Kidney (tissue), 14 donors: ENCODE measurements around the gene RELL1. TPM values are rescaled to one million over a fixed set of nuclear protein-coding genes. Genes with fewer than 3 reads are reported as not detected.

Experiments
- DNase-seq, 5 donors: peaks; one replicate each; pipeline ENCODE4 v3.0.0-alpha.2; 2013 to 2020
- FAIRE-seq: peaks from 2 replicates; lab custom pipeline; 2012; peaks lifted over from hg19 to GRCh38; lab: Jason Lieb, UNC
- H3K27ac ChIP-seq, 2 donors: one replicate each; pipeline ENCODE4 v1.7.0; 2013; ENCODE audit warnings: low read depth in 2 of 2, low read length in 2 of 2, inconsistent platforms in 1 of 2
- H3K27me3 ChIP-seq: one replicate; pipeline ENCODE4 v1.7.1; 2013; ENCODE audit warnings: low read length, inconsistent platforms; ENCODE audit not compliant: control insufficient read depth, insufficient read depth
- H3K36me3 ChIP-seq, 3 donors: one replicate each; pipeline versions ENCODE4 v1.7.0 to v1.7.1; 2013; ENCODE audit warnings: low read length in 3 of 3, control low read depth in 1 of 3, inconsistent platforms in 1 of 3; ENCODE audit not compliant: insufficient read depth in 3 of 3, control insufficient read depth in 2 of 3
- H3K4me1 ChIP-seq, 3 donors: one replicate each; pipeline versions ENCODE4 v1.7.0 to v1.7.1; 2013; ENCODE audit warnings: low read length in 3 of 3, inconsistent platforms in 1 of 3, low read depth in 1 of 3; ENCODE audit not compliant: control insufficient read depth in 2 of 3, insufficient read depth in 2 of 3
- H3K4me3 ChIP-seq, 3 donors: one replicate each; pipeline versions ENCODE4 v1.7.0 to v1.8.1; 2013; ENCODE audit warnings: low read length in 3 of 3, control low read depth in 1 of 3, inconsistent platforms in 1 of 3
- H3K9ac ChIP-seq, 3 donors: one replicate each; pipeline versions ENCODE4 v1.7.0 to v1.7.1; 2013; ENCODE audit warnings: low read length in 3 of 3, control low read depth in 1 of 3, inconsistent platforms in 1 of 3
- H3K9me3 ChIP-seq, 3 donors: one replicate each; pipeline versions ENCODE4 v1.7.0 to v1.7.1; 2013; ENCODE audit warnings: low read length in 3 of 3, control low read depth in 1 of 3, inconsistent platforms in 1 of 3; ENCODE audit not compliant: control insufficient read depth in 2 of 3, insufficient read depth in 1 of 3
- intact Hi-C: fragments of 100-400 bp; cut with DNase I; formaldehyde crosslinking; loops from one replicate; pipeline ENCODE4 v1.11.1; 2022
- polyA plus RNA-seq: library from polyadenylated mRNA; stranded (reverse); fragments of 350-450 nt; fragmentation: Illumina TruSeq; extraction: RNeasy Lipid Tissue Mini Kit (QIAGEN cat#74804); gene quantifications from one replicate; pipeline ENCODE4 v1.2.3, GENCODE V29; 2014; ENCODE audit warnings: low read depth, low replicate concordance; ENCODE audit not compliant: insufficient read depth
- total RNA-seq: library from RNA; stranded (reverse); fragmentation: NEBNext Ultra II Directional; extraction: Animal tissue kit (Norgen Biotek cat#: 25700); gene quantifications from one replicate; pipeline ENCODE4 v1.2.1, GENCODE V29; 2021
- TF ChIP-seq, protein P1 (sequence below): IDR thresholded peaks from 3 replicates; pipeline ENCODE4 v1.5.1; 2012; ENCODE audit warnings: mild to moderate bottlenecking, moderate library complexity, borderline replicate concordance; ENCODE audit not compliant: insufficient read depth; ENCODE audit errors: extremely low read depth
- donor health status: control.
- donor health status: control.
- donor health status: control.
- donor health status: control.
- donor health status: control.
- donor health status: DM: yes; HTN: yes; CAD: no.
- donor health status: Normal renal cell carcinoma (clear cell type).

The RELL1 gene
- total and polyA plus RNA-seq, 2 donors from 2014 or later, result 1.4 to 38.4 TPM

GRCh38 chr4:37644962-37645361 is 41.2 kb downstream of the RELL1 start:
- Histone ChIP-seq H3K36me3 (no peaks in the 10 kb centered on the region), H3K9ac (no peak overlapping the region), H3K27me3 (no peaks in the 10 kb centered on the region), H3K9me3 (no peaks in the 10 kb centered on the region), H3K4me3 (no peak overlapping the region), H3K27ac (no peak overlapping the region), H3K4me1 (peaks cover 0 to 10% (median 6%) of the 10 kb centered on the region in 3 donors)
- no peak for FAIRE-seq
- peak in 1 of 5 donors; percentile 27 for DNase-seq
- TF ChIP-seq, protein P1, sequence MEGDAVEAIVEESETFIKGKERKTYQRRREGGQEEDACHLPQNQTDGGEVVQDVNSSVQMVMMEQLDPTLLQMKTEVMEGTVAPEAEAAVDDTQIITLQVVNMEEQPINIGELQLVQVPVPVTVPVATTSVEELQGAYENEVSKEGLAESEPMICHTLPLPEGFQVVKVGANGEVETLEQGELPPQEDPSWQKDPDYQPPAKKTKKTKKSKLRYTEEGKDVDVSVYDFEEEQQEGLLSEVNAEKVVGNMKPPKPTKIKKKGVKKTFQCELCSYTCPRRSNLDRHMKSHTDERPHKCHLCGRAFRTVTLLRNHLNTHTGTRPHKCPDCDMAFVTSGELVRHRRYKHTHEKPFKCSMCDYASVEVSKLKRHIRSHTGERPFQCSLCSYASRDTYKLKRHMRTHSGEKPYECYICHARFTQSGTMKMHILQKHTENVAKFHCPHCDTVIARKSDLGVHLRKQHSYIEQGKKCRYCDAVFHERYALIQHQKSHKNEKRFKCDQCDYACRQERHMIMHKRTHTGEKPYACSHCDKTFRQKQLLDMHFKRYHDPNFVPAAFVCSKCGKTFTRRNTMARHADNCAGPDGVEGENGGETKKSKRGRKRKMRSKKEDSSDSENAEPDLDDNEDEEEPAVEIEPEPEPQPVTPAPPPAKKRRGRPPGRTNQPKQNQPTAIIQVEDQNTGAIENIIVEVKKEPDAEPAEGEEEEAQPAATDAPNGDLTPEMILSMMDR, result no peak
- intact Hi-C loops, result no loop called here

DNA sequence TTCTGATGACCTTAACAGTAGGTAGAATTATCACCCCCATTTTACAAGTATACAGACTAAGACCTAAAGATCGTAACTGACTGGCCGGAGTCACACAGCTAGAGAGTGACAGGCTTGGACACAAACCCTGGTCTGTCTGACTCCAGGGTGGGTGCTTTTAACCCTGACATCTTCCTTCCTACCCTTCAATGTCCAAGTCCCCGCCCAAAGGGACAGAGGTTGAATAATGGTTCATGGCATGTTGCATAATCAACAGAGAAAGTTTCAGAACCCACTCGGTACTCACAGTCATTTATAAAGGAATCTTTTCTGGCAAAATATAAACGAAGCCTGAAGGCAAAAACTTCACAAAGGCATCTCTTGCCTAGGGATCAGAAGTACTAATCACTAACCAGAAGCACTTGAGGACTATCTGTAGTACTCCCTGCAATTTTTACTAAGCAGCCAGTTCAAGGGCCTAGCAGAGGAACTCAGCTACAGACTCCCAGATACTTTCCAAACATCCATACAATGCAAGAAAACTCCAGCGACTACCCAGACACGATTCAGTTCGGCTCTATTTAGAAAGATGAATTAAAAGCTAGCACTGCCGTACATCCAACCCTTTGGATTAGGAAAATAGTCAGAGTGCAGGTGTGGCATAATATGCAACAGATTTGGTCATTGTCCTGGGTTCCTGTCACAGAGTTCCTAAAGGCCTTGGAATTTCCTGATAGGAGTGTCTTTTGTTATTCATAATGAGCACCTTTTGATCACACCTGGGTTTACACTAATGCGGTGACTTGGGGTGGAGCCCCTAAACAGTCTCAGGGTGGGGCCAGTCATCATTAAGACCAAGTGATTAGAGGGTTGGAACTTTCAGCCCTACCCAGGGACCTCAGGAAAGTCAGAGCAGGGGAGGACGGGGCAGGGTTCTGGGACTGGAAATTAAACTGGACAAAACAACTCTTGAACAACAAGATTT is 44.0 kb downstream of the RELL1 start:
- intact Hi-C loops, result no loop called here
- Histone ChIP-seq H3K9me3 (no peaks in the 10 kb centered on the region), H3K36me3 (peaks cover 0 to 3% (median 0%) of the 10 kb centered on the region in 3 donors), H3K9ac (no peak overlapping the region), H3K27me3 (no peaks in the 10 kb centered on the region), H3K27ac (no peak overlapping the region), H3K4me3 (no peak overlapping the region), H3K4me1 (no peaks in the 10 kb centered on the region)
- no peak for DNase-seq
- TF ChIP-seq, protein P1, result no peak
- FAIRE-seq, result no peak

- TF ChIP-seq, protein P1, result no peak
- no peak for FAIRE-seq
- H3K36me3 ChIP-seq, result peaks cover 0 to 4% (median 0%) of the 10 kb centered on the region in 3 donors
These were observed 44.8 kb downstream of the RELL1 start for GRCh38 chr4:37641352-37641751.

More at GRCh38 chr4:37641352-37641751, 44.8 kb downstream of the RELL1 start:
- no peaks in the 10 kb centered on the region for H3K27me3 ChIP-seq
- no peak overlapping the region for H3K9ac ChIP-seq
- no peaks in the 10 kb centered on the region for H3K9me3 ChIP-seq
- no peak overlapping the region for H3K27ac ChIP-seq
- intact Hi-C loops, result no loop called here
- H3K4me1 ChIP-seq, result no peaks in the 10 kb centered on the region
- DNase-seq, result no peak
- no peak overlapping the region for H3K4me3 ChIP-seq
